SH-SY5Y (cell line): ENCODE data around the gene ADAD2.

Experiments used
- GATA2 ChIP-seq: IDR thresholded peaks from 2 replicates; pipeline ENCODE4 v1.6.1; 2011; ENCODE audit warnings: mild to moderate bottlenecking, low read depth, low read length
- GATA3 ChIP-seq: IDR thresholded peaks from 2 replicates; pipeline ENCODE4 v1.6.1; 2011; ENCODE audit warnings: low read depth, mild to moderate bottlenecking, low read length, moderate library complexity

DNA sequence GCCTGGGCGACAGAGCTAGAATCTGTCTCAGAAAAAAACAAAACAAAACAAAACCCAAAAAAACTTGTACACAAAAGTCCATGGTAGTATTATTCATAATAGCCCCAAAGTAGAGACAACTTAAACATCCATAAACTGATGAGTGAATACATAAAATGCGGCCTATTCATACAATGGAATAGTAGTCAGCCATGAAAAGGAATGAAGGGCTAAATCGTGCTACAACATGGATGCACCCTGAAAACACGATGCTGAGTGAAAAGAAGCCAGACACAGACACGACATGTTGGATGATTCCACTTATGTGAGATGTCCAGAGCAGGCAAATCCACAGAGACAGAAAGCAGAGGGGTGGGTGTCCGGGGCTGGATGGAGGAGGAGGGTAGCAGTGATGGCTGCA, 36.6 kb downstream of the ADAD2 start:
- TF ChIP-seq GATA2 (no peak), GATA3 (no peak)
